Type B pancreatic cell (in vitro differentiated cells): ENCODE results near the gene SLC9A8. TPM values are rescaled to one million over a fixed set of nuclear protein-coding genes. Genes with fewer than 3 reads are reported as not detected.
A peak's percentile ranks its signal among the peaks of the same experiment; 100 is the strongest.

ENCODE experiments used
- DNase-seq: peaks from one replicate; pipeline ENCODE4 v3.0.0; 2021; ENCODE audit warnings: mixed read lengths; ENCODE audit not compliant: unreplicated experiment; ENCODE audit errors: extremely low spot score
- H3K27ac Mint-ChIP-seq: 2 replicates; pipeline ENCODE4 v1.8.0; 2021; ENCODE audit warnings: mild to moderate bottlenecking, mixed read lengths
- H3K27me3 Mint-ChIP-seq: 2 replicates; pipeline ENCODE4 v1.8.0; 2021; ENCODE audit warnings: mixed read lengths
- H3K36me3 Mint-ChIP-seq: 2 replicates; pipeline ENCODE4 v1.8.0; 2021; ENCODE audit warnings: mixed read lengths
- H3K4me1 Mint-ChIP-seq: one replicate; pipeline ENCODE4 v1.8.0; 2021; ENCODE audit warnings: mixed read lengths; ENCODE audit not compliant: unreplicated experiment
- H3K4me3 Mint-ChIP-seq: 2 replicates; pipeline ENCODE4 v1.8.0; 2021; ENCODE audit warnings: mild to moderate bottlenecking, mixed read lengths
- H3K9me3 Mint-ChIP-seq: 2 replicates; pipeline ENCODE4 v1.8.0; 2021; ENCODE audit warnings: mixed read lengths
- CTCF ChIP-seq: fragments of 200-600 bp; sonication (generic); conservative IDR thresholded peaks from 2 replicates; pipeline ENCODE4 v1.5.0; 2021; ENCODE audit warnings: antibody characterized with exemption, mild to moderate bottlenecking
- total RNA-seq: library from RNA; stranded (reverse); gene quantifications from 2 replicates; pipeline ENCODE4 v1.2.1, GENCODE V29; 2021; ENCODE audit warnings: low replicate concordance

Gene SLC9A8
- total RNA-seq, 1 donor from 2014 or later: 8.6 TPM

- no peaks in the 10 kb centered on the region for H3K9me3 Mint-ChIP-seq
- H3K4me3 Mint-ChIP-seq: no peak overlapping the region
- peaks cover 4% of the 10 kb centered on the region for H3K36me3 Mint-ChIP-seq
Measured at GRCh38 chr20:49889001-49889934, 76.6 kb downstream of the SLC9A8 start.

GRCh38 chr20:49889935-49890333 is 77.3 kb downstream of the SLC9A8 start:
- peak; percentile 22 for TF ChIP-seq CTCF
- no peaks in the 10 kb centered on the region for H3K27me3 Mint-ChIP-seq
- no peak overlapping the region for H3K27ac Mint-ChIP-seq
- peaks cover 4% of the 10 kb centered on the region for H3K36me3 Mint-ChIP-seq
- H3K4me3 Mint-ChIP-seq: no peak overlapping the region
- H3K9me3 Mint-ChIP-seq: no peaks in the 10 kb centered on the region
- no peak for DNase-seq
- peaks cover 59% of the 10 kb centered on the region for H3K4me1 Mint-ChIP-seq

More at GRCh38 chr20:49889001-49889934, 76.6 kb downstream of the SLC9A8 start:
- no peak for TF ChIP-seq CTCF
- no peak overlapping the region for H3K27ac Mint-ChIP-seq
- DNase-seq: no peak
- H3K27me3 Mint-ChIP-seq: no peaks in the 10 kb centered on the region
- H3K4me1 Mint-ChIP-seq: peaks cover 59% of the 10 kb centered on the region

GRCh38 chr20:49890471-49891361 is 78.1 kb downstream of the SLC9A8 start:
- H3K4me3 Mint-ChIP-seq: no peak overlapping the region
- H3K27ac Mint-ChIP-seq: no peak overlapping the region
- no peaks in the 10 kb centered on the region for H3K27me3 Mint-ChIP-seq
- peaks cover 59% of the 10 kb centered on the region for H3K4me1 Mint-ChIP-seq
- no peak for TF ChIP-seq CTCF
- no peaks in the 10 kb centered on the region for H3K9me3 Mint-ChIP-seq
- H3K36me3 Mint-ChIP-seq: peaks cover 4% of the 10 kb centered on the region
- no peak for DNase-seq

GRCh38 chr20:49891476-49892110 is 79.0 kb downstream of the SLC9A8 start:
- TF ChIP-seq CTCF: no peak
- Mint-ChIP-seq H3K4me1 (peaks cover 58% of the 10 kb centered on the region), H3K27me3 (no peaks in the 10 kb centered on the region), H3K4me3 (no peak overlapping the region), H3K27ac (no peak overlapping the region), H3K9me3 (no peaks in the 10 kb centered on the region), H3K36me3 (peaks cover 4% of the 10 kb centered on the region)
- DNase-seq: no peak

GRCh38 chr20:49892260-49892659 is 79.6 kb downstream of the SLC9A8 start:
- Mint-ChIP-seq H3K9me3 (no peaks in the 10 kb centered on the region), H3K36me3 (peaks cover 4% of the 10 kb centered on the region), H3K27ac (peak overlapping the region; percentile 12), H3K27me3 (no peaks in the 10 kb centered on the region), H3K4me3 (no peak overlapping the region), H3K4me1 (peaks cover 52% of the 10 kb centered on the region)
- no peak for TF ChIP-seq CTCF
- no peak for DNase-seq
